HG03103 (cell line): ENCODE measurements around the gene WDR53.
"Not testable (repeated sequence)": the region's sequence is repeated elsewhere in the genome, so short reads cannot be mapped to it uniquely, and the experiment has no call there.

ENCODE experiments used
- ATAC-seq: cut with Tn5 transposase; IDR thresholded peaks from one replicate; pipeline ENCODE4 v1.9.1; 2021; ENCODE audit warnings: low read depth; ENCODE audit not compliant: unreplicated experiment

Gene WDR53

GRCh38 chr3:196568246-196569002 lies at the start of gene WDR53, which contains the start of gene FBXO45:
Gene WDR53 (minus strand): TSS chr3:196568554. CDS start chr3:196561475, 7,079 bp downstream.
Gene FBXO45 (plus strand): TSS chr3:196568660. CDS start chr3:196568985, 325 bp downstream.
- peak; percentile 91 for ATAC-seq

GRCh38 chr3:196617256-196617655 lies 48.9 kb upstream of the WDR53 start:
- ATAC-seq = no peak

GRCh38 chr3:196615234-196615633 lies 46.9 kb upstream of the WDR53 start:
- ATAC-seq = not testable (repeated sequence)

- ATAC-seq = no peak
Measured at GRCh38 chr3:196611761-196612483, 43.6 kb upstream of the WDR53 start.

- ATAC-seq = no peak
Measured at GRCh38 chr3:196609805-196610515, 41.6 kb upstream of the WDR53 start.

- ATAC-seq = peak; percentile 85
Measured at GRCh38 chr3:196609343-196609775, 41.0 kb upstream of the WDR53 start.

GRCh38 chr3:196608693-196609092 lies 40.3 kb upstream of the WDR53 start:
- no peak for ATAC-seq

- no peak for ATAC-seq
Measured at GRCh38 chr3:196604548-196604947, 36.2 kb upstream of the WDR53 start.

- ATAC-seq = no peak
Measured at GRCh38 chr3:196603683-196604082, 35.3 kb upstream of the WDR53 start.

GRCh38 chr3:196602673-196603072 lies 34.3 kb upstream of the WDR53 start:
- no peak for ATAC-seq

- no peak for ATAC-seq
Measured at GRCh38 chr3:196600359-196600758, 32.0 kb upstream of the WDR53 start.

GRCh38 chr3:196599734-196600128 lies 31.4 kb upstream of the WDR53 start:
- no peak for ATAC-seq

GRCh38 chr3:196597971-196598733 lies 29.8 kb upstream of the WDR53 start:
- not testable (repeated sequence) for ATAC-seq

- no peak for ATAC-seq
Measured at GRCh38 chr3:196596355-196596754, 28.0 kb upstream of the WDR53 start.

- ATAC-seq = no peak
Measured at GRCh38 chr3:196590279-196590678, 21.9 kb upstream of the WDR53 start.

GRCh38 chr3:196585044-196585757 lies 16.8 kb upstream of the WDR53 start:
- ATAC-seq = no peak

- ATAC-seq = no peak
Measured at GRCh38 chr3:196572389-196572788, 4.0 kb upstream of the WDR53 start.

GRCh38 chr3:196570332-196570731 lies 2.0 kb upstream of the WDR53 start:
- ATAC-seq = not testable (repeated sequence)

GRCh38 chr3:196569003-196569516 lies 706 bp upstream of the WDR53 start:
- peak; percentile 33 for ATAC-seq
